ENCODE measurements around the gene TIGIT.

TIGIT gene

DNA sequence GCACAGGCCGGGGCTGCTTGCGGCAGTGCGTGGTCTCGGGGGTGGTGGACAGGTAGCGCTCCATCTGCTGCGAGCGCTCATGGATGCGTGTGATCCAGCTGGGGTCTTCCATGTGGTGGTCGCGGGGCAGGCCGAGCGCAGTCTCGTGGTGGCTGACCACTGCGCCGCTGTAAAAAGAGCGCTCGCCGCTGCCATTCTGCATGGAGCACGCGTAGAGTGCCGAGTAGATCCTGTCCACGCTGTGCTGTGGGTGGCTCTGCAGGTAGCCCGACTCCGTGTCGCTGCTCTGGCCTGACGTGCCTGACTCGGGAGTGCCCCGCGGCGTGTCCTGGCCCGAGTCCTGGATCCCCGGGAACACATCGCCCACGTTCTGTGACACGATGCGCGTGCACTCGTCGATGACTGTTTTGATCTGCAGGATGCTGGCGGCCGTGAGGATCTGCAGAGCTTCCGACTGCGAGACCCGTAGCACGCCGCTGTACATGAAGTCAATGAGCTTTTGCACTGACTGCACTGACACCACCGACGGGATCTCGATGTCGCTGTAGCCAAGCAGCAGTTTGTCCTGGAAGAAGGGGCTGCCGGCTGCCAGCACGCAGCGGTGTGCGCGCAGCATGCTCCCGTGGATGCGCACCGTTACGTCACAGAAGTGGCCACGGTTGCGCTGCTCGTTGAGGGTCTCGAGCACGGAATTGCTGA is 57.4 kb downstream of the TIGIT start:
- DNase-seq (ENCODE audit: low spot score), result no peak

DNA sequence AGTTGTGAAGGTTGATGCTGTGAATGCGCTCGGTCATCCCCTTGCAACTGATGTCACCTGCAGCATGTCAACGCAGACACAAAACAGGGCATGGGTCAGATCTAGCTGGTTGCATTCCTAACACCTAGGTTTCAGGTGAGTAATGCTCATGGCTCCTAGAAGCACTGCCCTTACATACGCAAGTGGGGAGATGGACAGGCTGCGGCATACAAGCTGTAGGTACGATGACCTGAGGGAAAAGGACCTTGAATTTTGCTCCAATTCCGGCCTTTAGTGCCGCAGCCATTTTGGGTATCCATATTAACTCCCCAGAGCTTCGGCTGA is 58.0 kb downstream of the TIGIT start:
- no peak for DNase-seq (ENCODE audit: low spot score)

DNA sequence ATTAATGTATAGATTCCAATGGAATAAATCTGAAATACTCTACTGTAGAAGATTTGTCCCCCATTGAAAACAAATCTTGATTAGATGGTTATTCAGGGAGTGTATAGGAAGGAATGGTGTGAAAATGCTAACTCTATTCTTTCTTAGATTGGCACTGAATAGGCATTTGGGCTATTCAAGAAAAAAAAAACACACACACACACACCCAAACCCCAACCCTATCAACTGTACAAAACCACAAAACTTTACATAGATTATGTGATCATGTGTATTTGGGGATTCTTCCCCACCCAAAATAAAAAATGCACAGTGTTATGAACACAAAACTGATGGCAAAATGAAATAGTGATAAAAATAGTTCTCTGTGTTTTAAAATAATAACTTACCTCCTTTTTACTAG is 61.8 kb downstream of the TIGIT start:
- DNase-seq (ENCODE audit: low spot score), result no peak

DNA sequence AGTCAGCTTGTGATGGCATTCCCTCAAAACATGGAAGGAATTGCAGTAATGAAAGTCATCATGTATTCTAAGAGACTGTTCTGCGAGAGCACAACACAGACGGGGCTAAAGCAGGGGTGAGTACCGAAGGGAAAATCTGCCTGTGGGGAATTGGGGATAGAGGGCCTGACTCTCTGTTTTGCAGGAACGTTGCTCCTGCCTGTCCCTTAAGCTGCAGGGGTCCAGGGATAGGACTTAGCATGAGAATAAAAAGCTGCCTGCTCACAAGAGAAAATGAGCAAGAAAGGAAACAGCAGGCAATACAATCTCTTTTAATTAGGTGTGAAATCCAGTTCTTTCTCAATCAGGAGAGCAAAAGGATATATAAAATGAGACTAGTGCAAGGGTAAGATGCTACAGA is 62.2 kb downstream of the TIGIT start:
- no peak for DNase-seq (ENCODE audit: low spot score)

GRCh38 chr3:114356525-114356924 is 62.7 kb downstream of the TIGIT start:
- no peak for DNase-seq (ENCODE audit: low spot score)

All from AG08395 (cell line).